GM18511 (cell line): ENCODE measurements around the gene IL12RB1.

Source experiments
- ATAC-seq: cut with Tn5 transposase; IDR thresholded peaks from one replicate; pipeline ENCODE4 v1.9.1; 2021; ENCODE audit warnings: mild to moderate bottlenecking, moderate library complexity; ENCODE audit not compliant: unreplicated experiment

Gene IL12RB1

GRCh38 chr19:18013210-18014111, 73.3 kb downstream of the IL12RB1 start:
- ATAC-seq, result no peak

GRCh38 chr19:18010149-18010548, 76.6 kb downstream of the IL12RB1 start:
- ATAC-seq, result no peak

- no peak for ATAC-seq
These were observed 77.2 kb downstream of the IL12RB1 start for GRCh38 chr19:18009412-18010066.
